A549 (cell line): ENCODE data around the gene TMEM92.

ENCODE experiments used
- CTCF ChIP-seq: fragments of >200 bp; sonication (Bioruptor Twin); formaldehyde crosslinking; IDR thresholded peaks from 3 replicates; pipeline ENCODE4 v1.5.1; 2016
- EP300 ChIP-seq, 2 experiments: fragments of >200 bp; sonication (Bioruptor Twin); formaldehyde crosslinking; IDR thresholded peaks; 2 replicates in 1 of 2; 3 replicates in 1 of 2; pipeline ENCODE4 v1.6.1; 2016 to 2017
- MAX ChIP-seq: IDR thresholded peaks from 2 replicates; pipeline ENCODE4 v1.6.1; 2012
- SREBF2 ChIP-seq: fragments of 450-650 bp; IDR thresholded peaks from 2 replicates; pipeline ENCODE4 v1.6.1; 2014; ENCODE audit warnings: mild to moderate bottlenecking, moderate library complexity

- TF ChIP-seq SREBF2 = no peak
- TF ChIP-seq CTCF = no peak
- TF ChIP-seq EP300 (IDR thresholded peaks at IDR 0.05) = no peak
- TF ChIP-seq MAX = no peak
These were observed 14.0 kb downstream of the TMEM92 start for GRCh38 chr17:50288306-50288705.
